GM18951 (cell line): ENCODE results near the gene HECA.
"Not testable (repeated sequence)": the region's sequence is repeated elsewhere in the genome, so short reads cannot be mapped to it uniquely, and the experiment has no call there.

Experiments
- POLR2A ChIP-seq: IDR thresholded peaks from 4 replicates; pipeline ENCODE4 v1.6.1; 2011; ENCODE audit warnings: mild to moderate bottlenecking; ENCODE audit not compliant: insufficient read length, insufficient read depth; ENCODE audit errors: extremely low read depth
- in situ Hi-C: fragments of 300-500 bp; cut with MboI; formaldehyde crosslinking; loops from one replicate; pipeline ENCODE4 v1.12.0; 2022; ENCODE audit warnings: low sequenced_read_pairs, mixed read lengths, inconsistent platforms; ENCODE audit not compliant: unreplicated experiment

The HECA gene

GRCh38 chr6:139124887-139125672 is 9.8 kb upstream of the HECA start:
- in situ Hi-C loops = loop anchor here (10.0 to 25.0 kb wide), 2 partner anchors 240 to 313 kb away; no protein-coding TSS in a partner anchor
- no peak for TF ChIP-seq POLR2A

GRCh38 chr6:139126255-139126654 is 8.6 kb upstream of the HECA start:
- in situ Hi-C loops = loop anchor here (10.0 kb wide), 1 partner anchor 239 kb away; no protein-coding TSS in a partner anchor
- TF ChIP-seq POLR2A = no peak

- TF ChIP-seq POLR2A = no peak
- in situ Hi-C loops = loop anchor here (10.0 kb wide), 1 partner anchor 238 kb away; no protein-coding TSS in a partner anchor
These were observed 7.9 kb upstream of the HECA start for GRCh38 chr6:139126931-139127330.

GRCh38 chr6:139129284-139129683 is 5.6 kb upstream of the HECA start:
- in situ Hi-C loops = loop anchor here (10.0 kb wide), 1 partner anchor 236 kb away; no protein-coding TSS in a partner anchor
- TF ChIP-seq POLR2A = no peak

- in situ Hi-C loops = no loop called here
- no peak for TF ChIP-seq POLR2A
These were observed 3.1 kb upstream of the HECA start for GRCh38 chr6:139131736-139132280.

- TF ChIP-seq POLR2A = no peak
- in situ Hi-C loops = no loop called here
These were observed 1.4 kb upstream of the HECA start for GRCh38 chr6:139133262-139134063.

GRCh38 chr6:139134064-139134395 is 850 bp upstream of the HECA start:
- TF ChIP-seq POLR2A = no peak
- in situ Hi-C loops = no loop called here

GRCh38 chr6:139135578-139136545 is 982 bp downstream of the HECA start:
- in situ Hi-C loops = no loop called here
- TF ChIP-seq POLR2A = no peak

GRCh38 chr6:139137706-139138105 is 2.8 kb downstream of the HECA start:
- in situ Hi-C loops = no loop called here
- TF ChIP-seq POLR2A = no peak

GRCh38 chr6:139140854-139141253 is 6.0 kb downstream of the HECA start:
- in situ Hi-C loops = not testable (repeated sequence)

- no peak for TF ChIP-seq POLR2A
These were observed 7.4 kb downstream of the HECA start for GRCh38 chr6:139142262-139142661.

GRCh38 chr6:139143111-139143510 is 8.2 kb downstream of the HECA start:
- in situ Hi-C loops = no loop called here
- TF ChIP-seq POLR2A = no peak

More at GRCh38 chr6:139142262-139142661, 7.4 kb downstream of the HECA start:
- in situ Hi-C loops = no loop called here
